Smooth muscle cell (in vitro differentiated cells): Measurements from ENCODE around the gene SAMHD1. TPM values are rescaled to one million over a fixed set of nuclear protein-coding genes. Genes with fewer than 3 reads are reported as not detected.
"Not testable (repeated sequence)": the region's sequence is repeated elsewhere in the genome, so short reads cannot be mapped to it uniquely, and the experiment has no call there.

Experiments used
- DNase-seq: peaks from one replicate; lab custom pipeline; 2025; ENCODE audit not compliant: unreplicated experiment; lab: John Stamatoyannopoulos, UW
- H2AFZ ChIP-seq: fragments of 200-600 bp; sonication (generic); 2 replicates; pipeline ENCODE4 v1.6.0; 2016; ENCODE audit warnings: antibody characterized with exemption, low read depth, mild to moderate bottlenecking
- H3F3A ChIP-seq: fragments of 200-600 bp; sonication (generic); 2 replicates; pipeline ENCODE4 v1.6.0; 2017; ENCODE audit warnings: antibody characterized with exemption, low read depth
- H3K27ac ChIP-seq: fragments of 200-600 bp; sonication (generic); 2 replicates; pipeline ENCODE4 v1.5.1; 2016; ENCODE audit warnings: low read depth, mild to moderate bottlenecking
- H3K27me3 ChIP-seq: fragments of 200-600 bp; sonication (generic); 2 replicates; pipeline ENCODE4 v1.6.1; 2016; ENCODE audit warnings: low read depth, mild to moderate bottlenecking
- H3K36me3 ChIP-seq: fragments of 200-600 bp; sonication (generic); 2 replicates; pipeline ENCODE4 v1.5.1; 2016; ENCODE audit warnings: low read depth
- H3K4me1 ChIP-seq: fragments of 200-600 bp; sonication (generic); 2 replicates; pipeline ENCODE4 v1.5.1; 2016; ENCODE audit warnings: low read depth
- H3K4me2 ChIP-seq: fragments of 200-600 bp; sonication (generic); 2 replicates; pipeline ENCODE4 v1.6.0; 2016; ENCODE audit warnings: mild to moderate bottlenecking
- H3K4me3 ChIP-seq: fragments of 200-600 bp; sonication (generic); 2 replicates; pipeline ENCODE4 v1.5.1; 2016; ENCODE audit warnings: mild to moderate bottlenecking
- H3K79me2 ChIP-seq: fragments of 200-600 bp; sonication (generic); 2 replicates; pipeline ENCODE4 v1.6.0; 2016; ENCODE audit warnings: low read depth, mild to moderate bottlenecking
- H3K9ac ChIP-seq: fragments of 200-600 bp; sonication (generic); 2 replicates; pipeline ENCODE4 v1.6.0; 2016; ENCODE audit warnings: low read depth
- H3K9me3 ChIP-seq: fragments of 200-600 bp; sonication (generic); replicated peaks from 2 replicates; pipeline ENCODE4 v1.5.1; 2016; ENCODE audit warnings: low read depth
- H4K20me1 ChIP-seq: fragments of 200-600 bp; sonication (generic); 2 replicates; pipeline ENCODE4 v1.6.0; 2016; ENCODE audit warnings: low read depth
- WGBS: methylation state at CpG from one replicate; pipeline ENCODE4 v1.1.7; 2016; ENCODE audit warnings: low lambda C conversion rate; 5-methylcytosine and 5-hydroxymethylcytosine counted together
- polyA plus RNA-seq: library from polyadenylated mRNA; unstranded; fragments of >200 nt; fragmentation: Nextera tagmentation; extraction: Ambion mirVana; gene quantifications from 2 replicates; pipeline ENCODE4 v1.2.1, GENCODE V29; 2016
- total RNA-seq: library from RNA; depleted of rRNA; stranded (reverse); fragments of >200 nt; gene quantifications from 2 replicates; pipeline ENCODE4 v1.2.3, GENCODE V29; 2014
- TF ChIP-seq, protein P1 (sequence below): fragments of 200-600 bp; sonication (generic); IDR thresholded peaks from 2 replicates; pipeline ENCODE4 v1.5.1; 2017; ENCODE audit warnings: borderline replicate concordance, mild to moderate bottlenecking, antibody characterized with exemption; ENCODE audit not compliant: insufficient read depth, poor library complexity, severe bottlenecking

The SAMHD1 gene
- total and polyA plus RNA-seq, 2 experiments from 2014 or later, result 2.1 to 4.6 TPM

- Histone ChIP-seq H3K4me1 (no peaks in the 10 kb centered on the region), H3K27me3 (no peaks in the 10 kb centered on the region), H3K9me3 (no peaks in the 10 kb centered on the region), H3K27ac (no peak overlapping the region), H3F3A (no peaks in the 10 kb centered on the region), H3K9ac (no peak overlapping the region), H3K79me2 (no peaks in the 10 kb centered on the region), H3K4me2 (no peak overlapping the region), H2AFZ (no peak overlapping the region), H4K20me1 (no peaks in the 10 kb centered on the region), H3K4me3 (no peak overlapping the region), H3K36me3 (no peaks in the 10 kb centered on the region)
- TF ChIP-seq, protein P1, sequence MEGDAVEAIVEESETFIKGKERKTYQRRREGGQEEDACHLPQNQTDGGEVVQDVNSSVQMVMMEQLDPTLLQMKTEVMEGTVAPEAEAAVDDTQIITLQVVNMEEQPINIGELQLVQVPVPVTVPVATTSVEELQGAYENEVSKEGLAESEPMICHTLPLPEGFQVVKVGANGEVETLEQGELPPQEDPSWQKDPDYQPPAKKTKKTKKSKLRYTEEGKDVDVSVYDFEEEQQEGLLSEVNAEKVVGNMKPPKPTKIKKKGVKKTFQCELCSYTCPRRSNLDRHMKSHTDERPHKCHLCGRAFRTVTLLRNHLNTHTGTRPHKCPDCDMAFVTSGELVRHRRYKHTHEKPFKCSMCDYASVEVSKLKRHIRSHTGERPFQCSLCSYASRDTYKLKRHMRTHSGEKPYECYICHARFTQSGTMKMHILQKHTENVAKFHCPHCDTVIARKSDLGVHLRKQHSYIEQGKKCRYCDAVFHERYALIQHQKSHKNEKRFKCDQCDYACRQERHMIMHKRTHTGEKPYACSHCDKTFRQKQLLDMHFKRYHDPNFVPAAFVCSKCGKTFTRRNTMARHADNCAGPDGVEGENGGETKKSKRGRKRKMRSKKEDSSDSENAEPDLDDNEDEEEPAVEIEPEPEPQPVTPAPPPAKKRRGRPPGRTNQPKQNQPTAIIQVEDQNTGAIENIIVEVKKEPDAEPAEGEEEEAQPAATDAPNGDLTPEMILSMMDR, result no peak
- DNase-seq, result no peak
Measured at GRCh38 chr20:36937402-36937770, 14.1 kb downstream of the SAMHD1 start.

- DNase-seq, H3K4me1 ChIP-seq, H3K27me3 ChIP-seq, H3K4me2 ChIP-seq, H3K4me3 ChIP-seq, H3K79me2 ChIP-seq, H4K20me1 ChIP-seq, H3K36me3 ChIP-seq, H3F3A ChIP-seq, H3K27ac ChIP-seq, H2AFZ ChIP-seq, H3K9ac ChIP-seq, H3K9me3 ChIP-seq: not testable (repeated sequence)
- WGBS, result 93% methylated on average over 9 of the region's 9 CpGs
Measured at GRCh38 chr20:36936761-36937401, 14.6 kb downstream of the SAMHD1 start.

- Histone ChIP-seq H3K27ac (no peak overlapping the region), H3K4me1 (no peaks in the 10 kb centered on the region), H2AFZ (no peak overlapping the region), H3K79me2 (no peaks in the 10 kb centered on the region), H3K27me3 (no peaks in the 10 kb centered on the region), H3K4me2 (no peak overlapping the region), H3F3A (no peaks in the 10 kb centered on the region), H3K36me3 (no peaks in the 10 kb centered on the region), H4K20me1 (no peaks in the 10 kb centered on the region), H3K9me3 (no peaks in the 10 kb centered on the region), H3K4me3 (no peak overlapping the region), H3K9ac (no peak overlapping the region)
- WGBS, result 96% methylated on average over 8 of the region's 8 CpGs
- TF ChIP-seq, protein P1, result no peak
- DNase-seq, result no peak
Measured at GRCh38 chr20:36936341-36936740, 15.2 kb downstream of the SAMHD1 start.

DNA sequence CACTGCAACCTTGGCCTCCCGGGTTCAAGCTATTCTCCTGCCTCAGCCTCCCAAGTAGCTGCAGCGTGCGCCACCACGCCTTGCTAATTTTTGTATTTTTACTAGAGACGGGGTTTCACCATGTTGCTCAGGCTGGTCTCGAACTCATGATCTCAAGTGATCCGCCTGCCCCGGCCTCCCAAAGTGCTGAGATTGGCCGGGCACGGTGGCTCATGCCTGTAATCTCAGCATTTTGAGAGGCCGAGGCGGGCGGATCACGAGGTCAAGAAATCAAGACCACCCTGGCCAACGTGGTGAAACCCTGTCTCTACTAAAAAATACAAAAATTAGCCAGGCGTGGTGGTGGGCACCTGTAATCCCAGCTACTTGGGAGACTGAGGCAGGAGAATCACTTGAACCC lies 17.9 kb downstream of the SAMHD1 start:
- DNase-seq, H3K9me3 ChIP-seq, H3K27me3 ChIP-seq, H3K9ac ChIP-seq, H4K20me1 ChIP-seq, H2AFZ ChIP-seq, H3K4me3 ChIP-seq, H3F3A ChIP-seq, H3K36me3 ChIP-seq, H3K4me1 ChIP-seq, H3K4me2 ChIP-seq, H3K27ac ChIP-seq, H3K79me2 ChIP-seq: not testable (repeated sequence)
- 95% methylated on average over 16 of the region's 16 CpGs for WGBS
